ENCODE data around the gene RPS27A.
A peak's percentile ranks its signal among the peaks of the same experiment; 100 is the strongest.

The RPS27A gene

GRCh38 chr2:55282110-55282917, 49.8 kb downstream of the RPS27A start:
- DNase-seq (ENCODE audit: low spot score): peak; percentile 82
- Histone ChIP-seq H3K9me3 (ENCODE audit: severe bottlenecking) (no peaks in the 10 kb centered on the region), H3K36me3 (ENCODE audit: low read depth) (peaks cover 10% of the 10 kb centered on the region; the same call in 1 of the 2 replicates), H3K4me1 (ENCODE audit: insufficient read depth, poor library complexity, severe bottlenecking) (peaks cover 10% of the 10 kb centered on the region), H3K27ac (ENCODE audit: poor library complexity, severe bottlenecking) (peak overlapping the region; percentile 58), H3K27me3 (ENCODE audit: insufficient read depth, poor library complexity, severe bottlenecking) (no peaks in the 10 kb centered on the region), H3K4me3 (ENCODE audit: severe bottlenecking) (peak overlapping the region; percentile 49)
- ATAC-seq (ENCODE audit: low read depth): peak; percentile 98
- TF ChIP-seq, protein P1, sequence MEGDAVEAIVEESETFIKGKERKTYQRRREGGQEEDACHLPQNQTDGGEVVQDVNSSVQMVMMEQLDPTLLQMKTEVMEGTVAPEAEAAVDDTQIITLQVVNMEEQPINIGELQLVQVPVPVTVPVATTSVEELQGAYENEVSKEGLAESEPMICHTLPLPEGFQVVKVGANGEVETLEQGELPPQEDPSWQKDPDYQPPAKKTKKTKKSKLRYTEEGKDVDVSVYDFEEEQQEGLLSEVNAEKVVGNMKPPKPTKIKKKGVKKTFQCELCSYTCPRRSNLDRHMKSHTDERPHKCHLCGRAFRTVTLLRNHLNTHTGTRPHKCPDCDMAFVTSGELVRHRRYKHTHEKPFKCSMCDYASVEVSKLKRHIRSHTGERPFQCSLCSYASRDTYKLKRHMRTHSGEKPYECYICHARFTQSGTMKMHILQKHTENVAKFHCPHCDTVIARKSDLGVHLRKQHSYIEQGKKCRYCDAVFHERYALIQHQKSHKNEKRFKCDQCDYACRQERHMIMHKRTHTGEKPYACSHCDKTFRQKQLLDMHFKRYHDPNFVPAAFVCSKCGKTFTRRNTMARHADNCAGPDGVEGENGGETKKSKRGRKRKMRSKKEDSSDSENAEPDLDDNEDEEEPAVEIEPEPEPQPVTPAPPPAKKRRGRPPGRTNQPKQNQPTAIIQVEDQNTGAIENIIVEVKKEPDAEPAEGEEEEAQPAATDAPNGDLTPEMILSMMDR (IDR thresholded peaks at IDR 0.05; ENCODE audit: poor library complexity, severe bottlenecking): no peak

- TF ChIP-seq, protein P1 (IDR thresholded peaks at IDR 0.05; ENCODE audit: poor library complexity, severe bottlenecking): no peak
- Histone ChIP-seq H3K9me3 (ENCODE audit: severe bottlenecking) (no peaks in the 10 kb centered on the region), H3K4me3 (ENCODE audit: severe bottlenecking) (no peak overlapping the region), H3K36me3 (ENCODE audit: low read depth) (peaks cover 16% of the 10 kb centered on the region), H3K4me1 (ENCODE audit: insufficient read depth, poor library complexity, severe bottlenecking) (peaks cover 10% of the 10 kb centered on the region), H3K27me3 (ENCODE audit: insufficient read depth, poor library complexity, severe bottlenecking) (no peaks in the 10 kb centered on the region), H3K27ac (ENCODE audit: poor library complexity, severe bottlenecking) (peak overlapping the region; percentile 58)
- no peak for DNase-seq (ENCODE audit: low spot score)
- no peak for ATAC-seq (ENCODE audit: low read depth)
These were observed 50.6 kb downstream of the RPS27A start for GRCh38 chr2:55283083-55283482.
